Testis (tissue), 3 donors: ENCODE measurements around the gene RHBG. TPM values are rescaled to one million over a fixed set of nuclear protein-coding genes. Genes with fewer than 3 reads are reported as not detected.
"Not testable (repeated sequence)": the region's sequence is repeated elsewhere in the genome, so short reads cannot be mapped to it uniquely, and the experiment has no call there.

Source experiments
- DNase-seq: peaks from one replicate; pipeline ENCODE4 v3.0.0-alpha.2; 2019
- H3K27ac ChIP-seq, 2 donors: fragments of 200-600 bp; sonication (generic); one replicate each; pipeline ENCODE4 v1.5.1; 2019
- H3K27me3 ChIP-seq: fragments of 200-600 bp; sonication (generic); one replicate; pipeline ENCODE4 v1.5.1; 2019
- H3K36me3 ChIP-seq: fragments of 200-600 bp; sonication (generic); one replicate; pipeline ENCODE4 v1.5.1; 2017; ENCODE audit warnings: low read depth; ENCODE audit errors: missing control alignments
- H3K4me1 ChIP-seq: fragments of 200-600 bp; sonication (generic); one replicate; pipeline ENCODE4 v1.5.1; 2019
- H3K4me3 ChIP-seq, 2 donors: fragments of 200-600 bp; sonication (generic); one replicate each; pipeline ENCODE4 v1.5.1; 2017 to 2019
- H3K9me3 ChIP-seq: fragments of 200-600 bp; sonication (generic); one replicate; pipeline ENCODE4 v1.5.1; 2017
- CTCF ChIP-seq, 3 experiments: fragments of 450-650 bp in 2 of 3; fragments of 200-600 bp in 1 of 3; sonication (generic) in 1 of 3; IDR thresholded peaks; one replicate each; pipeline ENCODE4 v1.5.1; 2016 to 2019; ENCODE audit warnings: antibody characterized with exemption in 3 of 3, mild to moderate bottlenecking in 2 of 3, moderate library complexity in 1 of 3
- POLR2A ChIP-seq: fragments of 450-650 bp; IDR thresholded peaks from one replicate; pipeline ENCODE4 v1.6.1; 2017; ENCODE audit warnings: antibody characterized with exemption, mild to moderate bottlenecking, moderate library complexity
- WGBS, 2 donors: methylation state at CpG; one replicate each; pipeline ENCODE4 v1.1.5; 2018; 5-methylcytosine and 5-hydroxymethylcytosine counted together
- intact Hi-C: fragments of 100-400 bp; cut with DNase I; formaldehyde crosslinking; loops from one replicate; pipeline ENCODE4 v1.15.1; 2023; ENCODE audit warnings: low total_unique reads
- polyA plus RNA-seq: library from polyadenylated mRNA; stranded (reverse); fragments of 350-450 nt; fragmentation: Illumina TruSeq; extraction: RNeasy Lipid Tissue Mini Kit (QIAGEN cat#74804); gene quantifications from one replicate; pipeline ENCODE4 v1.2.3, GENCODE V29; 2014; ENCODE audit warnings: low read depth, low replicate concordance; ENCODE audit not compliant: insufficient read depth
- total RNA-seq, 2 donors: library from RNA; depleted of rRNA; stranded (reverse); fragments of >200 nt; gene quantifications; one replicate each; pipeline ENCODE4 v1.2.3, GENCODE V29; 2016

Gene RHBG
- total and polyA plus RNA-seq, 3 donors from 2014 or later: 2.0 to 3.3 (median 2.0) TPM

DNA sequence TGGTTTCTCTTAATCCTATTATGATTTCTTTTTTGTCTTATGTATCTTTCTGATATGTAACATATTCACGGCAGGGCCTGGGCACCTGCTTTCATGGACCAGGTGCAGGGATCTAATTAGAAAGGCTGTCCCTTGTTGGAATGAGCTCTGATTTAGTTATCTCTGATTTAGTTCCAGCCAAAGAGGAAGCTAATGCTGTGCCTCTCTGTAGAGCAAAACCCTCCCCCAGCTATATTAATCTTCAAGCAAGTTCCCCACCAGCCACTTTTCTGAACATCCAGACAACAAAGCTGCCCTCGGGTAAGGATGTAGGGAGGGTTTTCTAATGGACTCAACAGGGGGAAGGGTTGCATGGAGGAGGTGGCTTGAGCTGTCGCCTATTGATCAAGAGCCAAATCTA is 24.6 kb upstream of the RHBG start:
- no peak overlapping the region for H3K4me3 ChIP-seq
- 43 to 53% methylated on average over 3 of the region's 3 CpGs for WGBS, 2 donors
- intact Hi-C loops: no loop called here
- H3K4me1 ChIP-seq: no peaks in the 10 kb centered on the region
- TF ChIP-seq CTCF (IDR thresholded peaks at IDR 0.05) (no peak), POLR2A (no peak)
- no peaks in the 10 kb centered on the region for H3K27me3 ChIP-seq
- no peaks in the 10 kb centered on the region for H3K36me3 ChIP-seq
- H3K9me3 ChIP-seq: no peaks in the 10 kb centered on the region
- DNase-seq: no peak
- H3K27ac ChIP-seq: no peak overlapping the region

GRCh38 chr1:156346035-156346434 is 23.0 kb upstream of the RHBG start:
- H3K36me3 ChIP-seq, intact Hi-C loops, H3K27me3 ChIP-seq, DNase-seq, H3K27ac ChIP-seq, H3K4me3 ChIP-seq, H3K9me3 ChIP-seq, H3K4me1 ChIP-seq: not testable (repeated sequence)
- WGBS, 2 donors: 88 to 93% methylated on average over 2 of the region's 2 CpGs

GRCh38 chr1:156346636-156347035 is 22.4 kb upstream of the RHBG start:
- Histone ChIP-seq H3K27ac (no peak overlapping the region), H3K36me3 (no peaks in the 10 kb centered on the region), H3K27me3 (no peaks in the 10 kb centered on the region), H3K9me3 (no peaks in the 10 kb centered on the region), H3K4me3 (no peak overlapping the region), H3K4me1 (no peaks in the 10 kb centered on the region)
- intact Hi-C loops: no loop called here
- no peak for DNase-seq
- TF ChIP-seq POLR2A (no peak), CTCF (IDR thresholded peaks at IDR 0.05) (no peak)
- 58 to 65% methylated on average over 2 of the region's 2 CpGs for WGBS, 2 donors

DNA sequence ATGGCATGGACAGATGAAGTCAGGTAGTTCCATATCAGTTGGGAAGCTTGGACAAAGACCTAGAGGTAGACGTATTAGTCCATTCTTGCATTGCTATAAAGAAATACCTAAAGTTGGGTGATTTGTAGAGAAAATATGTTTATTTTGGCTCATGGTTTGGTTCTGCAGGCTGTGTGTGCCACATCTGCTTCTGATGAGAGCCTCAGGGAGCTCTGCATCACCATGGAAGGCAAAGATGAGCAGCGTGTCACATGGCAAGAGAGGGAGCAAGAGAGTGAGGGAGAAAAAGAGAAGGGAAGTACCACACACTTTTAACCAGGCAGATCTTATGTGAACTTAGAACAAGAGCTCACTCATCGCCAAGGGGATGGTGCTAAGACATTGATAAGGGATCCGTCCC is 21.7 kb upstream of the RHBG start:
- Histone ChIP-seq H3K36me3 (no peaks in the 10 kb centered on the region), H3K9me3 (no peaks in the 10 kb centered on the region), H3K27ac (no peak overlapping the region), H3K27me3 (no peaks in the 10 kb centered on the region), H3K4me1 (no peaks in the 10 kb centered on the region), H3K4me3 (no peak overlapping the region)
- no peak for TF ChIP-seq CTCF (IDR thresholded peaks at IDR 0.05)
- TF ChIP-seq POLR2A: no peak
- WGBS, 2 donors: 70 to 75% methylated on average over 4 of the region's 4 CpGs
- intact Hi-C loops: no loop called here
- DNase-seq: no peak

- H3K27ac ChIP-seq, intact Hi-C loops, H3K9me3 ChIP-seq, DNase-seq, H3K27me3 ChIP-seq, H3K4me1 ChIP-seq, H3K4me3 ChIP-seq, H3K36me3 ChIP-seq: not testable (repeated sequence)
- WGBS, 2 donors: 89 to 94% methylated on average over 13 of the region's 13 CpGs
Observed at GRCh38 chr1:156352481-156352880, 16.5 kb upstream of the RHBG start.

DNA sequence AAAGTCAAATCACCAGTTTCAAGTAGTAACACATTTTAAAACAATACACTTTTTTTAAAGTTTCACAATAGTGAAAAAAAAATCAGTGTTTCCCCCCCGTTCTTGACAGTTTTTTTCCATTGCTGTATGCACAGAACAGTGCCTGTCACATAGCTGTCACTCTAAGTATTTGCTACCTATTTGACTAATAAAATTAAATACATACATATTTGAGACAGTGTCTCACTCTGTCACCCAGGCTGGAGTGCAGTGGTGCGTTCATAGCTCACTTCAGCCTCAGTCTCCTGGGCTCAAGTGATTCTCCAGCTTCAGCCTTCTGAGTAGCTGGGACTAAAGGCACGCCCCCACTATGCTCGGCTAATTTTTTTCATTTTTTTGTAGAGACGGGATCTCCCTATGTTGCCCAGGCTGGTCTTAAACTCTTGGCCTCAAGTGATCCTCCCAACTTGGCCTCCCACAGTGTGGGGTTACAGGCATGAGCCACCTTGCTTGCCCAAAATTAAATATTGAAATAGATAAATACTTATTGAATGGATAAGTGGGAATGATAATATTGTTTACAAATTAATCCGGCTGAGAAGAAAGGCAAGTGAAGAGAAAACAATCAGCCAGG is 12.6 kb upstream of the RHBG start:
- TF ChIP-seq POLR2A (no peak), CTCF (IDR thresholded peaks at IDR 0.05) (no peak)
- DNase-seq: no peak
- intact Hi-C loops: no loop called here
- no peaks in the 10 kb centered on the region for H3K27me3 ChIP-seq
- H3K9me3 ChIP-seq: no peaks in the 10 kb centered on the region
- no peaks in the 10 kb centered on the region for H3K36me3 ChIP-seq
- H3K27ac ChIP-seq: no peak overlapping the region
- 37 to 45% methylated on average over 6 of the region's 6 CpGs for WGBS, 2 donors
- H3K4me3 ChIP-seq: no peak overlapping the region
- no peaks in the 10 kb centered on the region for H3K4me1 ChIP-seq
